22Rv1 (cell line): ENCODE data around the gene USF3.

Source experiments
- CTCF ChIP-seq: fragments of 450-650 bp; IDR thresholded peaks from 2 replicates; pipeline ENCODE4 v1.5.1; 2017; ENCODE audit warnings: mild to moderate bottlenecking
- ZFX ChIP-seq: fragments of 450-650 bp; IDR thresholded peaks from 2 replicates; pipeline ENCODE4 v1.6.1; 2017; ENCODE audit warnings: antibody characterized with exemption, borderline replicate concordance

- TF ChIP-seq CTCF (no peak; the same call in 1 of the 2 replicates), ZFX (no peak)
Measured at GRCh38 chr3:113745756-113746547, 49.5 kb upstream of the USF3 start, which contains the start of gene NAA50.
